CD4-positive, alpha-beta T cell treated with Interleukin-17A for 4 hours (primary cell): Measurements from ENCODE around the gene IFNL2.
"Not testable (repeated sequence)": the region's sequence is repeated elsewhere in the genome, so short reads cannot be mapped to it uniquely, and the experiment has no call there.

Experiments used
- DNase-seq: peaks from one replicate; pipeline ENCODE4 v3.0.0-alpha.2; 2020; ENCODE audit warnings: mixed read lengths

Gene IFNL2

GRCh38 chr19:39253374-39254149 is 14.6 kb upstream of the IFNL2 start:
- DNase-seq = no peak

GRCh38 chr19:39254531-39255345 is 13.5 kb upstream of the IFNL2 start:
- DNase-seq = no peak

GRCh38 chr19:39257227-39257626 is 11.0 kb upstream of the IFNL2 start:
- DNase-seq = no peak

GRCh38 chr19:39261704-39262103 is 6.5 kb upstream of the IFNL2 start:
- no peak for DNase-seq

- no peak for DNase-seq
Observed at GRCh38 chr19:39262496-39262895, 5.7 kb upstream of the IFNL2 start.

- peak; percentile 5 for DNase-seq
Observed at GRCh38 chr19:39263912-39264305, 4.3 kb upstream of the IFNL2 start.

- DNase-seq = no peak
Observed at GRCh38 chr19:39264306-39265290, 3.6 kb upstream of the IFNL2 start.

- no peak for DNase-seq
Observed at GRCh38 chr19:39265321-39265916, 2.8 kb upstream of the IFNL2 start.

GRCh38 chr19:39268531-39269223 is 481 bp downstream of the IFNL2 start:
- not testable (repeated sequence) for DNase-seq

GRCh38 chr19:39269369-39269768 is 1.2 kb downstream of the IFNL2 start:
- not testable (repeated sequence) for DNase-seq

GRCh38 chr19:39270036-39270871 is 2.1 kb downstream of the IFNL2 start:
- DNase-seq = no peak

GRCh38 chr19:39273859-39274258 is 5.7 kb downstream of the IFNL2 start:
- not testable (repeated sequence) for DNase-seq

GRCh38 chr19:39275578-39275977 is 7.4 kb downstream of the IFNL2 start:
- DNase-seq = no peak

GRCh38 chr19:39276740-39277139 is 8.5 kb downstream of the IFNL2 start:
- no peak for DNase-seq

- DNase-seq = no peak
Observed at GRCh38 chr19:39277598-39277997, 9.4 kb downstream of the IFNL2 start.

- no peak for DNase-seq
Observed at GRCh38 chr19:39282021-39282420, 13.8 kb downstream of the IFNL2 start.

GRCh38 chr19:39284032-39284431 is 15.8 kb downstream of the IFNL2 start:
- no peak for DNase-seq

- no peak for DNase-seq
Observed at GRCh38 chr19:39293394-39293793, 25.2 kb downstream of the IFNL2 start.

- DNase-seq = no peak
Observed at GRCh38 chr19:39296055-39296645, 28.0 kb downstream of the IFNL2 start, which contains the start of gene IFNL1. Gene IFNL1 (plus strand): TSS chr19:39296407. CDS start chr19:39296422, 15 bp downstream.

GRCh38 chr19:39296906-39297305 is 28.7 kb downstream of the IFNL2 start:
- DNase-seq = no peak
